GM13977 (cell line): Measurements from ENCODE around the gene DLGAP3.

Experiments
- DNase-seq: peaks from one replicate; pipeline ENCODE4 v3.0.0; 2012; ENCODE audit warnings: low spot score
- in situ Hi-C: fragments of 300-500 bp; cut with MboI; formaldehyde crosslinking; loops from one replicate; pipeline ENCODE4 v1.12.0; 2022; ENCODE audit warnings: low sequenced_read_pairs, low pct_unique_long_range_greater_than_20kb, mixed read lengths, inconsistent platforms; ENCODE audit not compliant: unreplicated experiment
- TF ChIP-seq, protein P1 (sequence below): IDR thresholded peaks from 2 replicates; pipeline ENCODE4 v1.5.1; 2012; ENCODE audit warnings: mild to moderate bottlenecking, control low read depth; ENCODE audit not compliant: insufficient read depth; ENCODE audit errors: extremely low read depth, missing control alignments

Gene DLGAP3

DNA sequence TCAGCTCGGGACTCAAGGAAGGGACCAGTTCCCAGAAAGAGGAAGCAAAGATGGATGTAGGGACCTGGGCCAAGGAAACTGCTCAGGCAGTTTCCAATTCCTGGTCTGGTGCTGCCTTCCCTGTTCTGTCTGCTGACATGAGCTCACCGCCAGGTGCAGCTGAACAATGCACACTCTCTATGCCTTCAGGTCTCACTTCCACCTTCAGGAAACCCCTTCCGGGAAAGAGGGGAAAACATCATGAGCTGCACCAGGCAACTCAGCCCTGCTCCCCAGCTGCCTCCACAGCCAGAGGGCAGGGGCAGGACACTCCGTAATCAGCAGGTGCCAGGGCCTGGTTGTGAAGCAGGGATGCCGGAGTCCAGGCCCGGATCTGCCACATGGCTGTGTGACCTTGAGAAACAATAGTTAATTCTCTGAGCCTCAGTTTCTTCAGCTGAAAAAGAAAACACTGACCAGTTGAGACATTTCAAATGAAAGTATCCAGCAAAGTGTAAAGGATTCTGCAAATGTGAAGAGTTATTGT, 97.7 kb downstream of the DLGAP3 start:
- DNase-seq: no peak
- in situ Hi-C loops: no loop called here
- TF ChIP-seq, protein P1, sequence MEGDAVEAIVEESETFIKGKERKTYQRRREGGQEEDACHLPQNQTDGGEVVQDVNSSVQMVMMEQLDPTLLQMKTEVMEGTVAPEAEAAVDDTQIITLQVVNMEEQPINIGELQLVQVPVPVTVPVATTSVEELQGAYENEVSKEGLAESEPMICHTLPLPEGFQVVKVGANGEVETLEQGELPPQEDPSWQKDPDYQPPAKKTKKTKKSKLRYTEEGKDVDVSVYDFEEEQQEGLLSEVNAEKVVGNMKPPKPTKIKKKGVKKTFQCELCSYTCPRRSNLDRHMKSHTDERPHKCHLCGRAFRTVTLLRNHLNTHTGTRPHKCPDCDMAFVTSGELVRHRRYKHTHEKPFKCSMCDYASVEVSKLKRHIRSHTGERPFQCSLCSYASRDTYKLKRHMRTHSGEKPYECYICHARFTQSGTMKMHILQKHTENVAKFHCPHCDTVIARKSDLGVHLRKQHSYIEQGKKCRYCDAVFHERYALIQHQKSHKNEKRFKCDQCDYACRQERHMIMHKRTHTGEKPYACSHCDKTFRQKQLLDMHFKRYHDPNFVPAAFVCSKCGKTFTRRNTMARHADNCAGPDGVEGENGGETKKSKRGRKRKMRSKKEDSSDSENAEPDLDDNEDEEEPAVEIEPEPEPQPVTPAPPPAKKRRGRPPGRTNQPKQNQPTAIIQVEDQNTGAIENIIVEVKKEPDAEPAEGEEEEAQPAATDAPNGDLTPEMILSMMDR: no peak

DNA sequence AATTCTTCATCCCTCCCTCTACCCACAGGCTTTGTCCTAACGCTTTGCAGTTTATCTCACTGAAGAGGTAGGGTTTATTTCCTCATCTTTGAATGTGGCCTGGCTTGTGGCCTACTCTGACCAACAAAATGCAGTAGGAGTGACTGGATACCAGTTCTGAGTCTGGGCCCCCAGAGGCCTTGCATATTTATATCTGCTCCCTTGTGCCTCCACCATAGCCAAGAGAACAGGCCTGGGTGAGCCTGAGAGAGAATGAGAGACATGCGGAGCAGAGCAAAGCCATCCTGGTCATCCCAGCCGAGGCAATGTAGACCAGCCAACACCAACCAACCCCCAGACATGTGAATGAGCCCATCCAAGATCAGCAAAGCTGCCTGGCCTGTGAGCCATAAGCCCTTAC, 100.2 kb downstream of the DLGAP3 start:
- no peak for DNase-seq
- in situ Hi-C loops: no loop called here
- TF ChIP-seq, protein P1: no peak

DNA sequence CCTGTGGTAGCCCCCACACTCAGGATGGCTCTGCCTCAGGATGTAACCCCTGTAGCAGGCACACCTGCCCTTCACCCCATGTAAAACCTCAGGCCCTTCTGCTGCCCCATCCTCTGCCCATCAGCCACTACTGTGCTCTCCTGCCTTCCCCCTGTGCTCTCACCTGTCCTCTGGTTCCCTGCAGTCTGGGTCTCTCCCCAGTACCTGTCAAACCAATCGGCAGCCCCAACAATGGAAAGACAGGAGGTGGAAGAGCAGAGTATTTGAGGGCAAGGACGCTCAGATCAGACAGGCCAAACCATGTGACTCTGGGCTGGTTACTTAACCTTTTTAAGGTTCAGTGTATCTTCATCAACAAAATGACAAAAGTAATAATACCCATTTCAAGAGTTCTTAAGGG, 100.8 kb downstream of the DLGAP3 start:
- DNase-seq: no peak
- in situ Hi-C loops: no loop called here
- TF ChIP-seq, protein P1: no peak

DNA sequence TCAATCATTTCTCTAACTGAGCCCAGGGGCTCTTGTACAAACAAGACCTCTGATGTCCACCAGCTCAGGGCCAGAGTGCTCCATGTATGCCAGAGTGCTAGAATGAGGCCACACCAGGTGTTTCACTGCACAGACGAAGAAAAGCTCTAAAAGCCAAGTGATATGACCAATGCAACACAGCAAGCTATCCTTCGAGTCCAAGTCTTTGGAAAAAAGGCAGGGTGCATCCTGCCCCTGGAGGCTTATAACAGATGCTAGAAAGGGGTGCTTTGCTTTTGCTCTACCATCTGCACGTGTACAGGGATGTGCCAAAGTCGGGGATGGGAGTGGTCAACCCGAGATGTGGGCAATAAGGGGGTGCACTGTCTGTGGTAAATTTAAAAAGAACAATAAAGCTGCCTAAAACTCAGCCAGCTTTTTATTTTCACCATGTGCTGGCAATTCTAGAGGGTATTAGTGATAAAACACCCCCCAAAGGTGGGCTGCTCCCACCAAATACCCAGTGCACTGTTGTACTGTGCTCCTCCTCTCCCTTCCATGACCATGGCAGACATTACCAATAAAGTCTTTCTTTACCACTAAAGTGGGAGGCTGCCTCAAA, 102.0 kb downstream of the DLGAP3 start:
- TF ChIP-seq, protein P1: no peak
- in situ Hi-C loops: no loop called here

DNA sequence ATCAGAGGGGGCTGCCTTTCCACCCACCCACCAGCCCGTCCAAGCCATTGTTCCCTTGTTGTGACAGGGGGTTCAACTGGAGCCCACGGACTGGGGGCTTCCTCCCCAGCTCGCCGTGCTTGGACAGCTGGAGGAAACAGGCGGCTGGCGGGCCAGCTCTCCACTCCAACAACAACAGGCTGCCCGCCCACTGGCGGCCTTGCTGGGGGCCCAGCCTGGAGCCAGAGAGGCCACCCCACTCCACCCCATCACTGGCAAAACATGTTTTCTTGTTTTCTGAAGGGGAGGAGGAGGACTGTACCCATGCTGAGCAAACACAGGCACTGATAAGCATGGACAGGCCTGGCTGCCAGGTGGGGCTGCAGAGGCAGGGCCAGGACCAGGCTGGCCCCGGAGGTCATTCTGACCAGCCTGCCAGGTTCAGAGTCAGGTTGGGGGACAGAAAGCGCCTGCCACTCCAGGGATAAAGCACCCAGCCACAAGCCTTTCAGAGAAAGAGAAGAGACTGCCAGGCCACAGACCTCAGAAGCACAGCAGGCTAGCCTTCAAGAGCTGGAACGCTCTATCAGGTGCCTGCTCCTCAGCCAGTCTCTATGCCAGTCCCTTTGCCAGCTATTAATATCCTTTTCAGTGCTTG, 103.9 kb downstream of the DLGAP3 start:
- in situ Hi-C loops: no loop called here
- no peak for DNase-seq
- TF ChIP-seq, protein P1: no peak

More for the DNA sequence above, 102.0 kb downstream of the DLGAP3 start:
- DNase-seq: no peak

DNA sequence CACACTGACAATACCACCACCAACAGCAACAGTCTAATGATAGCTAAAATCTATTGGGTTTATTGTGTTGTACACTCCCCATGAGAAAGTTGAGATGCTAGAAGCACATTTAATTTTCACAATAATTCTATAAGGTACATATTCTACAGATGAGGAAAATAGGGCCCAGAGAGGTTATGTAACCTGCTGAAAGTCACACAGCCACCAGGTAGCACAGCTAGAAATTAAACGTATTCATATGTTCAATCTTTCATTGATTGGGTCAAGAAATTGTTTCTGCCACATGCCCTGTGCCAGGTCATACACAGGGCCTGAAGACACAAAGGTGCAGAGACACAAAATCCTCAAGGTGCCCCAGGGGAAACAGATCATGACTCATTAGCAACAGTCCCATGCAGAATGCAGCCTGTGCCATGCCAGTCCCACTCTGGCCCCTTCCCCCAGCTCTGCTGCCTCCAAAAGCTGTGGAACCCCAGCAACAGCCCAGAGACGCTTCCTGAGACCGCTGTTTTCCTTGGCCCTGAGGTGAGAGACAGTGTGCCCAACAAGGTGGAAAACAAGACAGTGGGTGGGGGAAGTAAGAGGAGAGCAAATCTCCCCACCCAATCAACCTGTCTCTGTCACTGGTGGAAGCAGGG, 104.5 kb downstream of the DLGAP3 start:
- DNase-seq: no peak
- TF ChIP-seq, protein P1: no peak
- in situ Hi-C loops: no loop called here
